GM21515 (cell line): ENCODE data around the gene TCERG1L.
"Not testable (repeated sequence)": the region's sequence is repeated elsewhere in the genome, so short reads cannot be mapped to it uniquely, and the experiment has no call there.

ENCODE experiments used
- ATAC-seq: cut with Tn5 transposase; IDR thresholded peaks from one replicate; pipeline ENCODE4 v1.9.1; 2021; ENCODE audit not compliant: unreplicated experiment

Gene TCERG1L

GRCh38 chr10:131111007-131111406 is 200.5 kb downstream of the TCERG1L start:
- ATAC-seq, result no peak

GRCh38 chr10:131110241-131110783 is 201.2 kb downstream of the TCERG1L start:
- no peak for ATAC-seq

DNA sequence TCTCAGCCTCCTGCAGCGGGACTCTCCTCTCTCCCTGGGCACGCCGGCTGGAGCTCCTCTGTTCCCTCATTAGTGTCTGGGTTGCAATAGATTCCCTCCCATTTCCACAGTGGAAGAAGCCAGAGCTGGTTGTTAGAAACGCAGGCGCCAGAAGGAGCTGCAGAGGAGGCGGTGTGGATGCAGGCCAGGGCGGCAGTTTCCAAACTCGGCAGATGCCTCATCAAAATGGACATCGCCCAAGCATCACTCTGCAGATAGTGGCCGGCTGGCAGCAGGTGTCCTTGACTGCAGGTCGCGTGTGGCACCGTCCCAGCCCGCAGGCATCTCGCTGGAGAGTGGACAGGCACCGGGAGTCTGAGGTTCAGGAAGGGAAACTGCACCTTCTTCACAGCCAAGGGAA is 201.8 kb downstream of the TCERG1L start:
- ATAC-seq, result no peak

GRCh38 chr10:131109291-131109690 is 202.2 kb downstream of the TCERG1L start:
- no peak for ATAC-seq

GRCh38 chr10:131107970-131108369 is 203.6 kb downstream of the TCERG1L start:
- ATAC-seq, result no peak

DNA sequence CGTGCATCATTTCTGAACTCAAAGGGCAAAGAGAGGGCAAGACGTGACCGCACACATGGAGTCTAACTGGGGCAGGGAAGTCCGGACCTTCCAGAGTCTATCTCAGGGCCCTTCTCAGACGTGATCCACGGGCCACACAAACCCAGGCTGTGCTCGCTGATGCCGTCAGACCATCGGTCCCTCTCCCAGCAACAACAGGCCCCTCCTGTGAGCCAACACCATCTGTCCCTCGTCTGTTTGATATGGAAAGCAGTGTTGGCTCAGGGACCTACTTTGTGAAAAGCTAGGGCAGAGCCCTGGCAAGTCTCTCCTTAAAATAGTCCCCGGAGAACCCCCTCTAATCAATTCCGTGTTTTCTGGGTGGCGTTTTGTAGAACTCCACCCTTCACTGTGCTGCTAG is 208.8 kb downstream of the TCERG1L start:
- no peak for ATAC-seq

GRCh38 chr10:131102147-131102546 is 209.4 kb downstream of the TCERG1L start:
- no peak for ATAC-seq

DNA sequence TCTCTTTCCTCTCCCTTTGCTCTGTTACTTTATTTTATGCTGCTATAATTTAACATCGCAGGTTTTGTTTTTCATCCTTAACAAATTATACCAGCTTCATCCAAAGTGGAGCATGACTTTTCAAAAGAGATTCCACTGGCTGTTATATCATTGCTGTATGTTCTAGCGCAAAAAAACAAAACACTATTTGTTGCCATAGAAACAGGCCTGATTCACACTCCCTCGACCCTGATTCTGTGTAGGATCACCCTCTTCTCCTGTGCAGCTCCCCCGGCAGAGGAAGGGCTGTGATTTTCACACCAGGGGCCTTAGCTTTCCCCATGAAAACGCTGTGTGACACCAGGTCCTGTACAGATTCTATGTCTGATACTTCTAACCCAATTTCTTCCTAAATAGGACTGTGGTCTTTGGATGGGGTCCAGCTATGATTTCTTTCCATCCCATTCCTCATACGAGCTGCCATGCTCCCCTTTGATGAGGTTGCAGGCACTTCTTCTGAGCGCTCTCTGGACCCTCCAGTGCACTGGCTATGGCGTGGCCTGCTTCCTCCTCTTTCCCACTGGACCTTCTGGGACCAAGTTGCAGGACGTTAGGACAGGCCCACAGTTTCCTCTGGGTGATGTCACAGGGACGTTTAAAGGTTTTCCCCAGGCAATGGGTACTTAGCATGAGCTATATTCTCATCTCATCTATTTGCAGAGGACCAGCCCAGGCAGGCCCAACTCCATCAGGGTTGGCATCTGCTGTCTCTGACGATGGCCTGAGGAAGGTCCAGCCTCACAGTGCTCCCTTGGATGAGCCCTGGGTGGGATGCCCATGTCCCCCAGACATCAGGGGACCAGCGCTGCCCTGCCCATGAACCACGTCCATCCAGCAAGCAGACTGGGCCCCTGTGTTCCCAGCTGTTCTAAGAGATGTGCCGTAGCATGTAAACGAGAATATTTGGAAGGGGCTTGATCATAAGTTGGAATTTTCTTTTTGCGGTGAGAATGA is 210.8 kb downstream of the TCERG1L start:
- ATAC-seq, result not testable (repeated sequence)

- ATAC-seq, result no peak
These were observed 212.3 kb downstream of the TCERG1L start for GRCh38 chr10:131099028-131099726.

DNA sequence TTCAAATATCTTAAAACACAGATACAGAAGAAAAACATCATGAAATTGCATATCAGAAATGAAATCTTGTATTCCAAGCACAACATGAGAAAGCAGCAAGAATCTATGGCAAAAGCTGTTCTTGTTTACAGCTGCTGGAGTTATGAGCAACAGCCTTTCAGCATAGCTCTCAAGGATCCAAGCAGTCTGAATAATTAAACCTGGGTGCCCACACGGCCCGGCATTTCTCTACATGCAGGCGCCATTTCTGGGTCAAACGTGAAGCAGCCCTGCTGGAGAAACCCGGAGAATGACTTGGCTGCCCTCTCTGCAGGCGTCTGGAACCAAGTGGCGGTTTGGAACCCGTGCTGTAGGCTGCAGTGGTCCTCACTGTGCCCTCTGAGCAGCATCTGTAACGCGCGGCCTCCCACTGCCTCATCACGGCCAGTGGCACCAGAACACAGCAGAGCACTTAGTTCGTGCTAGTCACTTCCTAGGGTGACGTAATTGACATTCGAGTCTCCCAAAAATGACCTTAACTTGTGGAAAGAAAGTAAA is 213.0 kb downstream of the TCERG1L start:
- ATAC-seq, result no peak

DNA sequence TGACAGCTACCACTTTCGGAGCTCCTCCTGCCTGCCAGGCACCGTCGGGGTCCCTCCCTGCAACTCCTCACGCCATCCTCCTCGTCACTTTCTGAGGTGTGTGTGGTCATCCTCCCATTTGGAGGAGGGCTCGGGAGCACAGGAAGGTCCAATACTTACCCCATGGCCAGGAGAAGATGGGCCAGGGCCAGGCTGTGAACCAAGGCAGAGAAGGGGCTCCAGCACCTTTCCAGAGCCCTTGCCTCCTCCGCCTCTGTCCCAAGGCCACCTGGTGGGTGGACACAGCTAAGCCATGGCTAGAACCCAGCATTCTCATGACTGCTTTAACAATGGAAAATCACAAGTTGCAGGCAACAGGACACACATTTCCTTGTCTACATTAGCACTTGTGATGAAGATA is 215.5 kb downstream of the TCERG1L start:
- no peak for ATAC-seq

GRCh38 chr10:131095313-131095580 is 216.3 kb downstream of the TCERG1L start:
- no peak for ATAC-seq

- no peak for ATAC-seq
These were observed 216.8 kb downstream of the TCERG1L start for GRCh38 chr10:131094527-131095312.

DNA sequence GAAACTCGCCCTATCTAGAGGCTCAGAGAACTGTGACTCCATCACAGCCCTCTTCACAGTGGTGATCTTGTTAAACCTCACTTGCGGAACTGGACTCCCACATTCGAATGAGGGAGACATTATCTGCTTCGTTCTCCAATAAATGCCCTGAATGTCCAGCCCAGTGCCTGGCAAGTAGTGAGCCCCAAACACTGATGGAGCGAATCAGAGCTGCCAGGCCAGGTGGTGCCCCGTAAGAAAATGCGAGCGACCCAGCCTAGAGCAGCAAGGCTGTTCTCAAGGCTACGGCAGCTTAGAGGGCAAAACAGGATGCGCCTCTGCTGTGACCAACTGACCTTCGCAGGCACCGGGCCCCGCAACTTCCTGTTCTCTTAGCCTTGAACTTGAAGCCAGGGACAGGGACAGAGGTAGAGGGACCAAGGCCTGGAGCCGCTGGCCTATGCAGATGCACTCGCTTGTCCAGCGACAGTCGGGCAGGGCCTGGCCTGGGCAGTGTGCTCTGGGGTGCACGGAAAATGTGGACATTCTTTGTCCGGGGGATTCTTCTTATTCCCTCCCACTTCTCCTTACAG is 217.6 kb downstream of the TCERG1L start:
- ATAC-seq, result no peak

DNA sequence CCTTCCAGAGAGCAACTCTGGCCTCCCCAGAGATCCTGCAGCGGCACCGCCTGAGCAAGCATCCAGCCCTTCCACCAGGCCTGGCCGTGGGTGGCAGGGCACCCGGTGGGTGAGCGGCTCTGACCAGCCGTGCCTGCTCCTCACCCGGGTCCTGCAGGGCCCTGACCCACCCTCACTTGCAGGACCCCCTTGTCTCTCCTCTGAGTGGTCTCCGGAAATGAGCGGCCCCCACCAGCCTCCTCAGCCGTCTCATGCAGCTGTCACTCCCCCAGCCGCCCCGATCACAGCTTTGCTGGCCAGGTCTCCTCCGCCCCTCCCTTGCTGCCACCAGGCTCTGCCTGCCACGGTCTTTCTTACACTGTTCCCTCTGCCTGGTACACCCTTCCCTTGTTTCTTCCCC is 218.2 kb downstream of the TCERG1L start:
- ATAC-seq, result no peak

DNA sequence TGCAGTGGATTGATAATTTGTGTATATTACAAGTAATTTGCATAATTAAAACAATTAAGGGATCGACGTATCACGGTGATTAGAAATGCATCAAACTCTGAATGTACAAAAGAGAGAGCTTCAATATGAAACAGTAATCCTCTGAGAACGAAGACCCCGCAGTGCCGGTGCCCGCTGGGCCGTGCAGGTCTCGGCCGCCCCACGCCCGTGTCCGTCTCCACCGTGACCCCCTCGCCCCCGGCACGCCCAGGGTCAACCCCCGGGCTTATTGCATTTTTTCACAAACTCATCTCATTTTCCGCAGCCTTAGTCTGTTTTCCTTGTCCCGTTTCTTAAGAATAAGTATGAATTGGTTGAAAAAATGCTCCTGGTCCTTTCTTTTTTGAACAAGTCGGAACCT is 218.6 kb downstream of the TCERG1L start:
- no peak for ATAC-seq

GRCh38 chr10:131092386-131092785 is 219.1 kb downstream of the TCERG1L start:
- no peak for ATAC-seq

DNA sequence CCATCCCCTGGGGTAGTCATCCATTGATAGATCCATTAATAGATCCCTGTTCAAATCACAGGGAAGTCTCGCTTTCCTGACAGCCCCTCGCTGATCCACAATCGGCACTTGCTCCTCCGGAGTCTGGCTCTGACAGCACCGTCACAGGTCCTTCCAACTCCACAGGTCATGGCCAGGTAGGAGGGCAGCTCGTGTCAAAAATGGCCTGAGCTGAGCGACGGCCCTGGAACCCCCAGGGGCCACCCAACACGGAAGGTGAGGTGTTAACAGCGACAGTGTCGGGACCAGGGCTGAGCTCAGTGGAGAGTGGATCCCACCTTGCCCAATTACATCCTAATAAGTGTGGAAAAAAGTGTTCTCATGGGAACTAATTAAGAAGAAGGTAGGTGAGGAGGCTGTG is 219.8 kb downstream of the TCERG1L start:
- no peak for ATAC-seq

GRCh38 chr10:131090761-131091661 is 220.5 kb downstream of the TCERG1L start:
- ATAC-seq, result no peak

GRCh38 chr10:131089861-131090260 is 221.7 kb downstream of the TCERG1L start:
- no peak for ATAC-seq
